HG03108 (cell line): Measurements from ENCODE around the gene OTULIN.

Experiments
- ATAC-seq: cut with Tn5 transposase; IDR thresholded peaks from one replicate; pipeline ENCODE4 v1.9.1; 2021; ENCODE audit warnings: moderate library complexity; ENCODE audit not compliant: unreplicated experiment

OTULIN gene

GRCh38 chr5:14741131-14741530 is 76.6 kb downstream of the OTULIN start:
- no peak for ATAC-seq

- ATAC-seq = no peak
These were observed 77.4 kb downstream of the OTULIN start for GRCh38 chr5:14741801-14742440.

- ATAC-seq = no peak
These were observed 78.0 kb downstream of the OTULIN start for GRCh38 chr5:14742498-14742897.

GRCh38 chr5:14743601-14744295 is 79.2 kb downstream of the OTULIN start:
- no peak for ATAC-seq

- ATAC-seq = no peak
These were observed 80.0 kb downstream of the OTULIN start for GRCh38 chr5:14744296-14745187.

GRCh38 chr5:14745188-14745563 is 80.7 kb downstream of the OTULIN start:
- ATAC-seq = no peak

- ATAC-seq = no peak
These were observed 81.2 kb downstream of the OTULIN start for GRCh38 chr5:14745753-14746152.

- ATAC-seq = no peak
These were observed 83.8 kb downstream of the OTULIN start for GRCh38 chr5:14748180-14748900.
